HepG2 (cell line): ENCODE results near the gene RSAD1. TPM values are rescaled to one million over a fixed set of nuclear protein-coding genes. Genes with fewer than 3 reads are reported as not detected.

Source experiments
- ATAC-seq: fragments of 200-7000 bp; cut with Tn5 transposase; 3 replicates; pipeline ENCODE4 v1.9.1; 2020; ENCODE audit warnings: mild to moderate bottlenecking, moderate library complexity
- BruUV-seq: library from RNA; stranded (reverse); fragments of 400-500 nt; replicated peaks from 2 replicates; lab custom pipeline; 2021; lab: Mats Ljungman, UMichigan
- CTCF ChIA-PET: fragments of 300-600 bp; formaldehyde crosslinking; extraction: SDS; loops from one replicate; lab custom pipeline; 2021; ENCODE audit warnings: low total read pairs, inconsistent platforms, low intra/inter-chr PET ratio; lab: Yijun Ruan, JAX
- POLR2A ChIA-PET: fragments of 350-600 bp; sonication (Branson Sonifier 250); formaldehyde crosslinking; loops from one replicate; lab custom pipeline; 2020; ENCODE audit warnings: antibody characterized with exemption, inconsistent platforms; lab: Yijun Ruan, JAX
- DNase-seq: peaks from one replicate; pipeline ENCODE4 v3.0.0-alpha.2; 2015; ENCODE audit warnings: low spot score
- FAIRE-seq: peaks from 3 replicates; lab custom pipeline; 2011; peaks lifted over from hg19 to GRCh38; lab: Jason Lieb, UNC
- H2AFZ ChIP-seq: one replicate; pipeline ENCODE4 v1.6.1; 2011; ENCODE audit warnings: low read length, inconsistent platforms
- H3K27ac ChIP-seq: fragments of 300-600 bp; 3 replicates; pipeline ENCODE4 v1.8.0; 2011; ENCODE audit warnings: mixed run types, mild to moderate bottlenecking, mixed read lengths, low read length, inconsistent platforms; ENCODE audit not compliant: insufficient read depth; ENCODE audit errors: extremely low read length
- H3K27me3 ChIP-seq, 2 experiments: fragments of 200-600 bp in 1 of 2; 2 replicates in 1 of 2; 3 replicates in 1 of 2; pipeline versions ENCODE4 v1.6.0 to v1.8.0; 2011; ENCODE audit warnings: low read length in 2 of 2, mild to moderate bottlenecking in 2 of 2, moderate library complexity in 2 of 2, inconsistent platforms in 1 of 2; ENCODE audit not compliant: insufficient read depth in 2 of 2, control insufficient read depth in 1 of 2
- H3K36me3 ChIP-seq, 2 experiments: fragments of 200-600 bp in 1 of 2; replicated peaks in 1 of 2; 2 replicates in 1 of 2; 3 replicates in 1 of 2; pipeline versions ENCODE4 v1.5.1 to v1.8.0; 2011; ENCODE audit warnings: low read length in 2 of 2, inconsistent platforms in 1 of 2; ENCODE audit not compliant: insufficient read depth in 2 of 2, control insufficient read depth in 1 of 2
- H3K4me1 ChIP-seq: 2 replicates; pipeline ENCODE4 v1.5.1; 2012; ENCODE audit warnings: low read length, inconsistent platforms; ENCODE audit not compliant: insufficient read depth
- H3K4me2 ChIP-seq: 2 replicates; pipeline ENCODE4 v1.6.0; 2011; ENCODE audit warnings: low read depth, low read length, inconsistent platforms
- H3K4me3 ChIP-seq, 3 experiments: fragments of 200-600 bp in 1 of 3; sonication (generic), shearing (Covaris generic) in 1 of 3; replicated peaks in 1 of 3; 2 replicates each; pipeline ENCODE4 v1.5.1; 2011 to 2016; ENCODE audit warnings: low read length in 3 of 3, inconsistent platforms in 2 of 3, low read depth in 2 of 3, mild to moderate bottlenecking in 2 of 3, control low read depth in 1 of 3, mixed read lengths in 1 of 3; ENCODE audit not compliant: insufficient read depth in 1 of 3
- H3K79me2 ChIP-seq: one replicate; pipeline ENCODE4 v1.6.1; 2011; ENCODE audit warnings: low read length, inconsistent platforms; ENCODE audit not compliant: insufficient read depth
- H3K9ac ChIP-seq: 2 replicates; pipeline ENCODE4 v1.6.0; 2011; ENCODE audit warnings: mild to moderate bottlenecking, low read depth, low read length, inconsistent platforms; ENCODE audit not compliant: insufficient read depth
- H3K9me3 ChIP-seq: 2 replicates; pipeline ENCODE4 v1.5.1; 2012; ENCODE audit warnings: mild to moderate bottlenecking, low read length
- H4K20me1 ChIP-seq: 2 replicates; pipeline ENCODE4 v1.6.0; 2011; ENCODE audit warnings: inconsistent platforms, mild to moderate bottlenecking, low read length, moderate library complexity; ENCODE audit not compliant: insufficient read depth
- CBX5 ChIP-seq: sonication (generic); formaldehyde crosslinking; IDR thresholded peaks from 2 replicates; pipeline ENCODE4 v1.4.0; 2020; ENCODE audit warnings: missing genetic modification reagents, borderline replicate concordance
- GATAD1 ChIP-seq: IDR thresholded peaks from 2 replicates; pipeline ENCODE4 v1.6.1; 2016; ENCODE audit warnings: missing genetic modification reagents, missing compliant biosample characterization
- MTA3 ChIP-seq: sonication (generic); formaldehyde crosslinking; IDR thresholded peaks from 2 replicates; pipeline ENCODE4 v1.4.0; 2020; ENCODE audit warnings: missing genetic modification reagents
- PCBP2 ChIP-seq: fragments of 200-400 bp; formaldehyde crosslinking; optimal IDR thresholded peaks from 2 replicates; pipeline ENCODE3; 2018; ENCODE audit warnings: low read length, low read depth; ENCODE audit not compliant: poor library complexity, severe bottlenecking
- ZNF605 ChIP-seq: sonication (generic); formaldehyde crosslinking; IDR thresholded peaks from 2 replicates; pipeline ENCODE4 v1.8.0; 2022; ENCODE audit warnings: mild to moderate bottlenecking, missing genetic modification reagents
- WGBS: methylation state at CpG from one replicate; pipeline ENCODE4 v1.1.6; 2017; ENCODE audit warnings: low lambda C conversion rate; 5-methylcytosine and 5-hydroxymethylcytosine counted together
- in situ Hi-C: cut with HindIII; loops from 2 replicates; pipeline ENCODE4 v1.10.0; 2017; ENCODE audit warnings: low pct_unique_long_range_greater_than_20kb; ENCODE audit not compliant: extremely low pct_ligation_motif_present
- intact Hi-C: fragments of 100-400 bp; cut with micrococcal nuclease; formaldehyde crosslinking; loops from one replicate; pipeline ENCODE4 v1.10.0; 2022; ENCODE audit not compliant: unreplicated experiment
- polyA plus RNA-seq, 8 experiments: library from polyadenylated mRNA; depleted of rRNA in 3 of 8; stranded (reverse) in 7 of 8; unstranded in 1 of 8; fragments of >200 nt; fragmentation: Illumina TruSeq in 4 of 8; extraction: Trizol in 4 of 8; gene quantifications; 2 replicates each; pipeline versions ENCODE4 v1.2.1 to v1.2.3, GENCODE V29; 2011 to 2016; ENCODE audit warnings: low read depth in 4 of 8, missing spikeins in 1 of 8, mixed read lengths in 1 of 8; ENCODE audit not compliant: insufficient read depth in 1 of 8
- total RNA-seq, 5 experiments: library from RNA; depleted of rRNA; stranded (reverse); fragments of >200 nt; fragmentation: Illumina TruSeq; extraction: Trizol; gene quantifications; 2 replicates each; pipeline ENCODE4 v1.2.3, GENCODE V29; 2016; ENCODE audit warnings: low read depth in 1 of 5
- TF ChIP-seq, protein P1 (sequence below): sonication (generic); formaldehyde crosslinking; IDR thresholded peaks from 2 replicates; pipeline ENCODE4 v1.4.0; 2020; ENCODE audit warnings: missing genetic modification reagents, borderline replicate concordance
- TF ChIP-seq, protein P2 (sequence below): sonication (generic); formaldehyde crosslinking; IDR thresholded peaks from 2 replicates; pipeline ENCODE4 v1.4.0; 2020; ENCODE audit warnings: missing genetic modification reagents

RSAD1 gene
- total and polyA plus RNA-seq, 2 of the 13 experiments (the other 11 are each of a cell fraction or from before 2014, with no cell fraction given): 22.7 to 27.7 TPM

DNA sequence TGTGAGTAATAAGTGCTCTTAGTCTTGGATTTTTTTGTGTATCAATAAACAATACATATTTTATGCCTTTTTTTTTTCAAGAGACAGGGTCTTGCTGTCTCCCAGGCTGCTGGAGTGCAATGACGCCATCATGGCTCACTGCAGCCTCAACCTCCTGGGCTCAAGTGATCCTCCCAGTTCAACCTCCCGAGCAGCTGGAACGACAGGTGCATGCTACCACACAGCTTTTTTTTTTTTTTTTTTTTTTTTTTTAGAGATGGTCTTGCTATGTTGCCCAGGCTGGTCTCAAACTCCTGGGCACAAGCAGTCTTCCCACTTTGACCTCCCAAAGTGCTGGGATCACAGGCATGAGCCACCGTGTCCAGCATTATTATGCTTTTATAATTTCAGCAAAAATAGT is 39.7 kb upstream of the RSAD1 start:
- no peak overlapping the region for H3K9ac ChIP-seq
- peaks cover 1 to 3% of the 10 kb centered on the region in 2 experiments; a peak in 2 of 5 replicates for H3K36me3 ChIP-seq
- BruUV-seq: no TSS peak
- CTCF ChIA-PET: no interaction called here
- H3K9me3 ChIP-seq: no peaks in the 10 kb centered on the region
- no peak overlapping the region for H3K4me3 ChIP-seq
- no peak for DNase-seq
- H3K4me1 ChIP-seq: peaks cover 45% of the 10 kb centered on the region
- intact Hi-C loops (no loop called here), in situ Hi-C loops (no loop called here)
- peak overlapping the region; percentile 58 for H3K27ac ChIP-seq
- H3K79me2 ChIP-seq: peaks cover 6% of the 10 kb centered on the region
- H4K20me1 ChIP-seq: no peaks in the 10 kb centered on the region
- POLR2A ChIA-PET: interaction anchor here (1.2 kb wide), 1 partner anchor 10 kb away, joined by 6 read pairs; no protein-coding TSS in a partner anchor
- H3K4me2 ChIP-seq: no peak overlapping the region
- no peak overlapping the region for H2AFZ ChIP-seq
- FAIRE-seq: no peak
- no peak for ATAC-seq
- 97% methylated on average over 4 of the region's 4 CpGs for WGBS
- TF ChIP-seq CBX5 (no peak), ZNF605 (CRISPR knock-in tag) (no peak), GATAD1 (CRISPR knock-in tag) (no peak), PCBP2 (no peak), MTA3 (no peak)
- TF ChIP-seq, protein P1, sequence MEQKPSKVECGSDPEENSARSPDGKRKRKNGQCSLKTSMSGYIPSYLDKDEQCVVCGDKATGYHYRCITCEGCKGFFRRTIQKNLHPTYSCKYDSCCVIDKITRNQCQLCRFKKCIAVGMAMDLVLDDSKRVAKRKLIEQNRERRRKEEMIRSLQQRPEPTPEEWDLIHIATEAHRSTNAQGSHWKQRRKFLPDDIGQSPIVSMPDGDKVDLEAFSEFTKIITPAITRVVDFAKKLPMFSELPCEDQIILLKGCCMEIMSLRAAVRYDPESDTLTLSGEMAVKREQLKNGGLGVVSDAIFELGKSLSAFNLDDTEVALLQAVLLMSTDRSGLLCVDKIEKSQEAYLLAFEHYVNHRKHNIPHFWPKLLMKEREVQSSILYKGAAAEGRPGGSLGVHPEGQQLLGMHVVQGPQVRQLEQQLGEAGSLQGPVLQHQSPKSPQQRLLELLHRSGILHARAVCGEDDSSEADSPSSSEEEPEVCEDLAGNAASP: no peak
- TF ChIP-seq, protein P2, sequence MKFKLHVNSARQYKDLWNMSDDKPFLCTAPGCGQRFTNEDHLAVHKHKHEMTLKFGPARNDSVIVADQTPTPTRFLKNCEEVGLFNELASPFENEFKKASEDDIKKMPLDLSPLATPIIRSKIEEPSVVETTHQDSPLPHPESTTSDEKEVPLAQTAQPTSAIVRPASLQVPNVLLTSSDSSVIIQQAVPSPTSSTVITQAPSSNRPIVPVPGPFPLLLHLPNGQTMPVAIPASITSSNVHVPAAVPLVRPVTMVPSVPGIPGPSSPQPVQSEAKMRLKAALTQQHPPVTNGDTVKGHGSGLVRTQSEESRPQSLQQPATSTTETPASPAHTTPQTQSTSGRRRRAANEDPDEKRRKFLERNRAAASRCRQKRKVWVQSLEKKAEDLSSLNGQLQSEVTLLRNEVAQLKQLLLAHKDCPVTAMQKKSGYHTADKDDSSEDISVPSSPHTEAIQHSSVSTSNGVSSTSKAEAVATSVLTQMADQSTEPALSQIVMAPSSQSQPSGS (CRISPR knock-in tag): no peak
- TF ChIP-seq, all 625 proteins: peak for 0
- no peaks in the 10 kb centered on the region for H3K27me3 ChIP-seq
